Measurements from ENCODE around the gene CHCHD6.
"Not testable (repeated sequence)": the region's sequence is repeated elsewhere in the genome, so short reads cannot be mapped to it uniquely, and the experiment has no call there.

Gene CHCHD6

DNA sequence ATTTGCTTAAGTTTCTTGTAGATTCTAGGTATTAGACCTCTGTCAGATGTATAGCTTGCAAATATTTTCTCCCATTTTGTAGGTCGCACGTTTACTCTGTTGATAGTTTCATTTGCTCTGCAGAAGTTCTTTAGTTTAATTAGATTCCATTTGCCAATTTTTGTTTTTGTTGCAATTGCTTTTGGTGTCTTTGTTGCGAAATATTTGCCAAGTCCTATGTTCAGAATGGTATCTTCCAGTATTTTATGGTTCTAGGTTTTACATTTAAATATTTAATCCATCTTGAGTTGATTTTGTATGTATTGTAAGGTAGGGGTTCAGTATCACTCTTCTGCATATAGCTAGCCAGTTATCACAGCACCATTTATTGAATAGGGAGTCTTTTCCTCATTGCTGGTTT lies 64.9 kb downstream of the CHCHD6 start:
- no peak for DNase-seq (ENCODE audit: low read depth)

DNA sequence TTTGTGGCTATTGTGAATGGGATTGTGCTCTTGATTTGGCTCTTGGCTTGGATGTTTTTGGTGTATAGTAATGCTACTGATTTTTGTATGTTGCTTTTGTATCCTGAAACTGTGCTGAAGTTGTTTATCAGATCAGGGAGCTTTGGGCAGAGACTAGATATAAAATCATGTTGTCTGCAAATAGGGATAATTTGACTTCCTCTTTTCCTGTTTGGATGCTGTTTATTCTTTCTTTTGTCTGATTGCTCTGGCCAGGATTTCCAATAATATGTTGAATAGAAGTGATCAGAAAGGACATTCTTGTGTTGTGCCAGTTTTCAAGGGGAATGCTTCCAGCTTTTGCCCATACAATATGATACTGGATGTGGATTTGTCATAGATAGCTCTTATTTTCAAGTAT lies 66.1 kb downstream of the CHCHD6 start:
- no peak for DNase-seq (ENCODE audit: low read depth)

DNA sequence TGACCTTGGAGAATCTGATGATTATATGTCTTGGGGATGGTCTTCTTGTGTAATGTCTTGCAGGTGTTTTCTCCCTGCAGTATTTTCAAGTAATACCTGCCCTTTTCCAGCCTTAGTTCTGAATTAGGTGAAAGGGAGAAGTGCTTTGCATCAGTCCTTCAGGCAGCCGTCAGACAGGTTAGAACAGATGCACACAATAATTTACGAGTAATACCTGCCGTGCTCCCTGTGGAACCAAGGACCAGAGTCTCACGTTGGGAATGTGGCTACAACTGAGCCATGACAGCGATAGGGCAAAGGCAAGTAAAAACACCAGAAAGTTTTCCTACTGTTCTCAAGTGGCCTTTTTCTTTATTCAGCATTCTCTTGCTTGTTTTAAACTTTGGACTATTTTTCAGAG lies 69.1 kb downstream of the CHCHD6 start:
- DNase-seq (ENCODE audit: low read depth), result no peak

DNA sequence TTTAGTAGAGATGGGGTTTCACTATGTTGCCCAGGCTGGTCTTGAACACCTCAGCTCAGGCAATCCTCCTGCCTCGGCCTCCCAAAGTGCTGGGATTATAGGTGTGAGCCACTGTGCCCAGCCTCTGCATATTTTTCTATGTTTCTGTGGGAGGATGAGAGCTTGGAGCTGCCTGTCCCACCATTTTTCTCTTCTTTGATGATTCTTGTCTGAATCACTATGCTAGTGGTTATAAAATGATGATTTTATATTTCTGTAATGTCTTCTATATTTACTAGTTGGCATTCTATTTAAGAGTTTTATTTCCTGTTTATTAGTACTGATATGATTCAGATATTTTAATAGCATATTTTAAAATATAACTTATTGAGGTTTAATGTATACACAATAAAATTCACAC lies 69.7 kb downstream of the CHCHD6 start:
- no peak for DNase-seq (ENCODE audit: low read depth)

DNA sequence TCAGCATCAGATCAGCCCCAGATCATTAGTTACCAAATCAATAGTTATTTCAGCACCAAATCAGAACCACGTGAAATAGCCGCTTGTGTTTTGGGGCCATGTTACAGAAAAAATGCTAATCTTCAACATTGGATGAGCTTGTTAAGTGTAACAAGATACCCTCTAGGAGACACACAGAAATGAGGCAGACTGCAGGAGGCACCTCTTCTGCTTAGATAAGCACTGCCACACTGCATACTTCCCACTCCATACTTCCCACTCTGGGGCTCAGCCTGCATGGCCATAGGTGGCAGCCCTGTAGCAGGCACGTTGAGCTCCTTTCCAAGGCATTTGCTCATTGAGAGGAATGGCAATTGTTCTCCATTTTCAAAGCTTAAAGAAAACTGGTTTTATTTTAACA lies 73.3 kb downstream of the CHCHD6 start:
- DNase-seq (ENCODE audit: low read depth), result no peak

DNA sequence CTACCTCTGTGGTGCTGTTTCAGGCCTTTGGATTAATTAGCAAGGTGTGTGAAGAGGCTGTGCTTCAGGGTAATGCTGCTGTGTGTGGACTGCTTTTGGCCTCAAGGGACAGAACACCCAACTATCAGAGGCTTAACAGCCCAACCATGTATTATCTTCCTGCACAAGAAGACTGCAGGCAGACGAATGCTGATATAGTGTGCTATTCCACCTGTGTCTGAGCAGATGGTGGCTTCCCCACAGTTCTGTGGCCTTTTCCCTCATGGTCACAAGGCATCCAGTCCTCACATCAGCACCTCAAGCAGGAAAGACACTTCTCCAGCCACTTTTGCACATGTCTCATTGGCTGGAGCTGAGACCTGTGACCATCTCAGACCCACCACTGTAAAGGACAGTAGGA lies 76.6 kb downstream of the CHCHD6 start:
- DNase-seq (ENCODE audit: low read depth), result no peak

DNA sequence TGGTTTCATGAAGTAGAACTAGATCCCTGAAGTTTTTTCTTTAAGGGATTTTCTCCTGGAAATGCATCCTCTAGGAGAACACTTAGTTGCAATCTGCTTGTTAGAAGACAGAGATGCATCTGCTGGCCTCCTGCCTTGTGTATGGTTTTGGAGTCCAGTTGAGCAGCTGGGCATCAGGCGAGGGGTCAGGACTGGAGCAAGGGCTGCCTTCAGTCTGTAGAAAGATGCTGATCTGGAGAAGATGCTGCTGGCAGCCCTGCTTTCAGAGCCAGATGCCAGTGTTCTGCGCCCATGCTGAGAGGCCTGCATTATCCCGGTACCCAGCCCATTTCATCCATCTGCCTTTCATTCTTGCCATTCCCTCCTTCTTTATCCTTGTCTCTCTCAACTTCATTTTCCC lies 77.4 kb downstream of the CHCHD6 start:
- no peak for DNase-seq (ENCODE audit: low read depth)

DNA sequence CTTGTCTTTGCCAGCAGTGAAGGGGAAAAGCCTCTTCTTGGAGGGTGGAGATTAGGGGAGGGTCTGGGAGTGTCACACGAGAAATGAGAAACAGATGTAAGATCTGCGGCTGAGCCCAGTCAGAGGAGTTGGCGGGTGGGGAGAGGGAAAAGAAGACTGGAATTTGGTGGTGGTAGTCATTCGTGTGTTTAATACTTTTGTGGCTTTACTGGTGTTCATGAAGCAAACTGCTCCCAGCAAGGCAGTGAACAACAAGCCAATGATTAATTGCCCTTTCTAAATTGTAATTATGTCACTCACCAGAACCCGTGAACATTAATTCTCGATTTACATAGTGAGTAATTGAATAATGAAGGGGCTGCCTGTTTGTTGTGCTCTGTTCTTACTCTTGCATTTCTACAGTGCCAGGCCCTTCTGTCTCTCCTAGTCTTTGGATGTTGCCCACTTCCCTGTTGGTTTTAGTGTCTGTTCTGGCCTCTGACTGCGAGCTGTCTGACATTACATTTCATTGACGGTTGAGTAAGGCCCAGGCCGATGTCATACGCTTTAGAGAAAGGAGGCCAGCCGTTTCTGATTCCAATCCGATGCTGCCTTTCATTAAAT lies 78.0 kb downstream of the CHCHD6 start:
- DNase-seq (ENCODE audit: low read depth), result no peak

DNA sequence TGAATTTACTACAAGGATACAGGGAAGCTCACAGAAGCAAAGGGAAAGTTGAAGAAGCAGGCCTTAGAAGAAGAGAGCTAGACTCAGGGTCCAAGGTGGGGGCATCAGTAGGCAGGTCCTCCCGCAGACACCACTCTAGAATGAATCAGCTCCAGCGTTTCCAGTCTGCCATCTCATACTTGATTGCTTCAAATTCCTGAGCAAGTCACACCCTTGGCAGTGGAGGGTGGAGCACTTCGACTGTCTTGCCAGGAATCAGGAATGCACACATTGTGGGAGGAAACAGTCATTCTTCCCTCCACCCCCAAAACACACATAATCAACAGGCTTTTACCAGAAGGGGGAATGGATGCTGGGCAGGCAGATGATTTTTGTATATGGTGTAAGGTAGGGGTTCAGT lies 78.5 kb downstream of the CHCHD6 start:
- no peak for DNase-seq (ENCODE audit: low read depth)

DNA sequence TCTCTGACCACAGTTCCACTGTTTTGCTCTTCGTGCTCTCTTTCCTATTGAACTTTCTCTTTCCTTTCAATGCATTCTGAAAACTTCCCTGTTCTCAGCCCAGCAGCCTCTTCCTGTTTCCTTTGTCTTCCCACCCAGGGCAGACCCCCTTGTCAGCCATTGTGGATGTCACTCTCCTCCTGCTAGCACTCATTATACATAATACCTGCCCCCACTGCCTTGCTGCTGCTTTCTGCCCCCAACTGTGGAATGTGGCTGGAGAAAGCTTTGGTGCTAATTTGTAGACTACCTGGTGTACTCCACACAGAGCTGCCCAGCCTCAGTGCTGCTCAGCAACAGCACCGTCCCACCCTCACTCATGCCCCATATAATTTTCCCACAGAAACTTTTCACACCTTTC lies 80.2 kb downstream of the CHCHD6 start:
- no peak for DNase-seq (ENCODE audit: low read depth)

DNA sequence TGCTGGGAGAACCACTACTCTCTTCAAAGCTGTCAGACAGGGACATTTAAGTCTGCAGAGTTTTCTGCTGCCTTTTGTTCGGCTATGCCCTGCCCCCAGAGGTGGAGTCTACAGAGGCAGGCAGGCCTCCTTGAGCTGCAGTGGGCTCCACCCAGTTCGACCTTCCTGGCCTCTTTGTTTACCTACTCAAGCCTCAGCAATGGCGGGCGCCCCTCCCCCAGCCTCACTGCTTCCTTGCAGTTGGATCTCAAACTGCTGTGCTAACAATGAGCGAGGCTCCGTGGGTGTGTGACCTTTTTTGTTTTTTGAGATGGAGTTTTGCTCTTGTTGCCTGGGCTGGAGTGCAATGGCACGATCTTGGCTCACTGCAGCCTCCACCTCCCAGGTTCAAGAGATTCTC lies 87.3 kb downstream of the CHCHD6 start:
- DNase-seq (ENCODE audit: low read depth), result not testable (repeated sequence)

DNA sequence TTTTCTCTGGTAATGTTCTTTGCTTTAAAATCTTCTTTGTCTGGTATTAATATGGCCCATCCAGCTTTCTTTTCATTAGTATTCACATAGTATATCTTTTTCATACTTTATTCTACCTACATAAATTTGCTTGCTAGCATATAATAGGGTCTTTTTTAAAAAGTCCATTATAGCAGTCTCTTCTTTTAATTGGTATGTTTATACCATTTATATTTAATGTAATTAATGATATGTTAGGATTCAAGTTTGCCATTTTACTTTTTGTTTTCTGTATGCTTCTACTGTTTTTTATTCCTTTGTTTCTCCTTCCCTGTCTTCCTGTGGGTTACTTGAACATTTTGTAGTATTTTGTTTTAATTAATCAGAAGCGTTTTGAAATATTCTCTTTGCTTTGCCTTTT lies 89.0 kb downstream of the CHCHD6 start:
- DNase-seq (ENCODE audit: low read depth), result no peak

DNA sequence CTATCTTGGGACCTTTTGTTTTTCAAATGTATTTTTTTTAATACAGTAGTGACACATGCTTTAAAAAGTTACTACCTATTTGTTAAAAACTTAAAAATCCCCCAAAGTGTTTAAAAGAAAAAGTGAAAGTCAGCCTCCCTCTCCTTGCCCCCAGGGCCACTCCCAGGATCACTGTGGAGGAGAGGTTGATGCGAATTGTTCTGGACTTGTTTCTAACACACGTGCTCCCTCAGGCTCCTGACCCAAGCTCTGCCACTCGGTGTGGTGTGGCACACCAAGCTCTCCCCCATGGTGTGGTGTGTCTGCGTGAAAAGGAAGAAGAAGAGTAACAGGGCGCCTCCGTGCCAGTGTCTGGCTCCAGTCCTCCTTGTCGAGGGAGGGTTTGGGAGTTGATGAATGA lies 93.5 kb downstream of the CHCHD6 start:
- DNase-seq (ENCODE audit: low read depth), result no peak

DNA sequence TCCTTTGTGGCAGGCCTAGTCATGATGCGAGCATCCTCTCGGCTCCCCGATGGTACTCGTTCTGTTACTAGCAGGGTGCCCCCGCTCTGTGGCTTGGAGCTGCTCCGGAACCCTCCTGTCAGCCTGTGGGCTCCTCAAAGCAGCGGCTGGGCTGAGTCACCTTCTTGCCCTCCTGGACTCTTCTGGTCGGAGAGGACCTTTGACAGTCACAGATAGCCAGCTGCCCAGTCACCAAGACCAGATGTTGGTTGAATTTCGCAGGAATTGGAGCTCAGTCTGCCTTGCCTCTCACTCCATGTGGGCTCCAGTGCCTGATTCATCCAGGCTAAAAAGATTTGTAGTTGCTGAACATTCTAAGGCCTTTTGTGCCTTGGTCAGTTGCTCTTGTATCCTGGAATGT lies 94.5 kb downstream of the CHCHD6 start:
- DNase-seq (ENCODE audit: low read depth), result no peak

DNA sequence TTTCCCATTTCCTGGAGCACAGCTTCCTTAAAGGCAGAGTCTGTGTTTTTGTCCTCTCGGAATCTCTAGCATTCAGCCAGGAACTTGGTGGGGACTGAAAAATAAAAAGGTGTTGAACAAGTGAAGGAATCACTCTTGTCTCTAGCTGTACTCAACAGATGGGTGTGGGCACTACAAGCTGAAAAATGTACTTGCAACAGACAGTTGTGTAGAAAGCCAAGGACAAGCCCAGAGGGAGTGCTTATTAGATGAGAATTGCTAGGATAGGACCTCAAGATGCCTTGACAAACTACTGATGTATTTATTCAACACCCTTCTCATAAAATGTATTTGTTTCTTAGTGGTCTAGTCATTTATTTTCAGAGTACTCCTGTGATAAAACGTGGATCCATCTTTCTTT lies 95.1 kb downstream of the CHCHD6 start:
- DNase-seq (ENCODE audit: low read depth), result no peak

DNA sequence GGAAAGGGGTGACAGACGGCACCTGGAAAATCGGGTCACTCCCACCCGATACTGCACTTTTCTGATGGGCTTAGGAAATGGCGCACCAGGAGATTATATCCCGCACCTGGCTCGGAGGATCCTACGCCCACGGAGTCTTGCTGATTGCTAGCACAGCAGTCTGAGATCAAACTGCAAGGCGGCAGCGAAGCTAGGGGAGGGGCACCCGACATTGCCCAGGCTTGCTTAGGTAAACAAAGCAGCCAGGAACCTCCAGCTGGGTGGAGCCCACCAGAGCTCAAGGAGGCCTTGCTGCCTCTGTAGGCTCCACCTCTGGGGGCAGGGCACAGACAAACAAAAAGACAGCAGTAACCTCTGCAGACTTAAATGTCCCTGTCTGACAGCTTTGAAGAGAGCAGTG lies 97.3 kb downstream of the CHCHD6 start:
- not testable (repeated sequence) for DNase-seq (ENCODE audit: low read depth)

DNA sequence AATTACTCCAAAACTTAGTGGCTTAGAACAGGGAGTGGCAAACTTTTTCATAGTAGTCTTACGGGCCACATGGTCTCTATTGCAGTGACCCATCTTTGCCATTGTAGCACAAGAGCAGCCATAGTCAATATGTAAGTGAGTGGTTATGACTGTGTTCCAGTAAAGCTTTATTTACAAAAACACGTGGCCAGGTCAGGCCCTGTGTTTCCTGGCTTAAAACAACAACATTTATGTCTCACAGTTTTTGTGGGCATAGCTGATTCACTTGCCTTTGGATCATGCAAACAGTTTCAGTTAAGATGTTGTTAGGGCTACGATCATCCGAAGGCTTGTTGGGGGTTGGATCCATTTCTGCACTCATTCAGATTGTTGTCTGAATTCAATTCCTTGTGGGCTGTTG lies 103.8 kb downstream of the CHCHD6 start:
- no peak for DNase-seq (ENCODE audit: low read depth)

DNA sequence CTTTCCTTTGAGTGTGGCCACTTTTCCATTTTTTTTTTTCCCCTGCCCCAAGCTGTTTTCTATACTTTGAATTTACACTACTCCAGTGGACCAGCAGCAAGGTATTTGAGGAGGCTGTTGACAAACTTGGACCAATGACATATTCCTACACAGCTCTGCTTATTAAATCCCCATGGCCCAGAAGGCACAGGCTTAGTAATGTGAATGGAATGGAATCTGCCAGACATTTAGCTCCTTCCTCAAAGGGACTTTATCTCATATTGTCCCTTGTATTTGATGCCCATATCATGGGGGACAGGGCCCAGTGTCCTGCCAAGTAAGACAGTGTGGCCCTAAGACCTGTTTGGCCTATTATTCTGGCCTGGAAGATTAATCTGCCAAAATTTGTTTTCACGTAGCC lies 107.5 kb downstream of the CHCHD6 start:
- DNase-seq (ENCODE audit: low read depth), result no peak

DNA sequence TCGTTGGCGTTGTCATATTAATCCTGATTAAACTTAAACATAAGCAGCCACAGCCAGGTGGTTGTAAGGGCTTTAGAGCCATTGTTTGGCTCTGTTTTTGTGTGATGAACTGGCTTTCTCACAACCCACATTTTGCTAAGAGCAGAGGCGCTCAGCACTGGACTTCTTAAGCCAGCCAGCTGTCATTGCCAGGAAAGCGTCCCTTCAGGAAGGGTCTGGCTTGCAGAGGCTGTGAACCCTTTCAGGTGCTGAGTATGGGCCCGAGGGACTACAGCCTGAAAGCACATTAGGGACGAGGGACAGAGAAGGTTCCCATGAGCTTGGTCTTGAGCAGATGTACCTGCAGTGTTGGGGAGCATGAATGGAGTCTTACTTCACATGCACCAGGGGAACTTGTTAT lies 112.3 kb downstream of the CHCHD6 start:
- no peak for DNase-seq (ENCODE audit: low read depth)

DNA sequence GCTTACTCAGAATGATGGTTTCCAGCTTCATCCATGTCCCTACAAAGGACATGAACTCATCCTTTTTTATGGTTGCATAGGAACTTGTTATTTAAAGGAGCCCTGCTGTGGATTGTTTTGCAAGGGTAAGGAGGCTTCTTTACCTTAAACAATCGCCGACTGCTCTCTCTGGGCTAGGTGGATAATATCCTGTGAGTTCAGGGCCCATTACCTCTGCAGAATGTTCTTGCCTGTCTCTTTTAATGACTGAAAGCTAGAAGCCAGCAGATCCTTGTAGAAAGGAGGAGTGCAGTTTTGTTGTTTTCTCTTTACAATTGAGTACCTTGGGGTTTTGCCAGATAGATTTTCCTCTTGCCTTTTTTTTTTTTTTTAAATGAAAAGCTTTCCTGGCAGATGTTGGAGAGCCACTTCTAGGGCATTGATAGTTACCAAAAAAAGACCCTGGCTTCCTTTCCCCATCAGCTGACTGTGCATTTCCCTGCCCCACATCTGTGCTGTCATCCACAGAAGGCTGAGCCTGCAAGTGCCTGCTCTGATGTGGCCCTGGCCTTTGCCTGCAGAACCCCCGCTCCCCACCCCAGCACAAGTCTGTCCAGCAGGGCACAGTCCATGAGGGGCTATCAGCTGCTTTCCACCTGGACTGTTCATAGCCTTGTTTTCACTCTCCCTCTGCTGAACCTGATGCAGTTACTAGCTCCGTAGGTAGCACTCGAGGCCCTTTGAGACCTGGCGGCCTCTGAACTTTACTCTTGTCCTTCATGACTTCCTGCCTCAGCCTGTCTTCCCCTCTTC lies 113.1 kb downstream of the CHCHD6 start:
- no peak for DNase-seq (ENCODE audit: low read depth)

DNA sequence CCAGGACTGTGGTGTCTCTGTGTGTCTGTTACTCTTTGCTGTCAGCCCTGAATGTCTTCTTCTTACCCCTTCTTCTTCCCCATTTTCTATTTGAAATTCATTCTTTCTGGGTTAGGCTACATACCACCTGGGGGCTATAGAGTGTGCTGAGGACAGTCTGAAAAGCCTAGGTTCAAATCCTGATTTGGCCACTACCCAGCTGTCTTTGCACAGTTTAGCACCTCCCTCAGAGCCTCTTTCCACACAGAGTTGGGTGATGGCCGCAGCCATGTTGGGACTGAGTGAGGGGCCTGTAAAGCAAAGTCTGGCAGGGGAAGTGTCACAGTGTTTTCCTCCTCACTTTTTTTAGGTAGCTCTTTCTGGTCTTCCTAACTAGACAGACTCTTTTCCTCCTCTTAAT lies 113.7 kb downstream of the CHCHD6 start:
- no peak for DNase-seq (ENCODE audit: low read depth)

DNA sequence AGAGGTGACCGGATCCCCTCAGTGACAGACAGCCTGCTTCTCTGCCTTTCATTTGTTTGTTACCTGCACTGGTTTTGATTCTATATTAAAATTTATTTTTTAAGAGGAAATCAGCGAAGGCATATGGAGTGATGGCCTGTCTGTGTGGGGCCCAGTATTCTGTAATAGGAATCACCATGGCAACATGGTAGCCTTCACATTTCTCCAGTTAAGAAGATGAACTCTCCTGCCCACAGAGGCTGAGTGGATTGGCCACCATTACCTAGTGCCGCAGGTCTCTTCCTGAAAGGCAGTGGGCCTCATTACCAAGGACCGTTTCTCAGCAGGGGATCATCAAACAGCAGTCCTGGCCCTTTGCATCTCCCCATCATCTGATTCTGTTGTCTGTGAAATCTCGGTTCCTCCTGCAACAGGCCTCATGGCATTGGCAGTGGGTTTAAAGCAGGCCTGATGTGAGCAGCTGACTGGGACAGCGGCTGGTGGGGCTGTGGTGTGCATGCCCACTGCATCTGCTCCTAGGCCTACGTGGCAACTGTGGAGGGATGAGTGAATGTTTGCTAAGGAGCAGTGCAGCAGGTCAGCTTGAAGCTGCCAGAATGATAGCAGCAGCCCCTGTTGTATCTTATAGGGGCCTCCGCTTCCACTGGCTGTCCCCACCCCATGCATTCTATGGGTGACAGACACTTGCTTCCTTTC lies 114.5 kb downstream of the CHCHD6 start:
- no peak for DNase-seq (ENCODE audit: low read depth)

DNA sequence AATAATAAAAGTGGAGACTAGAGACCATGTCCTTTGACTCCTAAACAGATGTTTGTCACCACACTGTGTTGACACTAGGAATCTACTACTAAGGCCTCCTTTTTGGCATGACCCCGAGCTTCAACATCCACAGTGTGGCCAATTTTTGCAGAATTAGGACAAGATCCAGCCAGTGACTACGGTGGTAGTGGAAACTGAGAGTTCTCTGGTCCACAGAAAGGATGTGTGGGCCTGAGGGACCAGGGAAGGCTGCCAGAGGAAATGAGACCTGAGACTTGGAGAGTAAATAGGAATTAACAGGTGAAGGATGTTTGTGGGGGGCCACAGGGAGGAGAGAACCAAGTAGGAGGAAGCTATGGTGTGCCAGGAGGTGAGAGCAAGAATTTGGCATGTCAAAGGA lies 122.7 kb downstream of the CHCHD6 start:
- DNase-seq (ENCODE audit: low read depth), result no peak

DNA sequence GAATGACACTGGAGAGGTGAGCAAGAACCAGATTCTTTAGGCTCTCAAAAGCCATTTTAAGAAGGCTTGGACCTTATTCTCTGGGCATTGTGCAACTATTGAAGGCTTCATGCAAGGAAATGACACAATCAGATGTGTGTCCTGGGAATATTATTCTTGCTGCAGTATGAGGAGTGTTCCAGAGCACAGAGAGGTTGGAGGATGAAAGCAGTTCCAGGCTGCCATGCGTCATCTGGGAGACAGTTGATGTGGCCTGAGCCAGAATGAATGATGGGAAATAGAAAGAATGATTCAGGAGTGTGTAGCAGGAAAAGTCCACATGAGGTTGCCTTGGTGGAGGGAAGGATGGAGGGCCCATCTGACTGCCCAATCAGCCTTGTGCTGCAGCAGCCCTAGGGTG lies 123.1 kb downstream of the CHCHD6 start:
- DNase-seq (ENCODE audit: low read depth), result no peak

Data from stimulated activated CD8-positive, alpha-beta memory T cell treated with anti-CD3 and anti-CD28 coated beads, Interleukin-7, amount 100 ng/mL, for 24 hours (primary cell).